Stimulated activated CD8-positive, alpha-beta memory T cell treated with anti-CD3 and anti-CD28 coated beads, Interleukin-7, amount 100 ng/mL, for 1 hour (primary cell): ENCODE results near the gene MRPS21.
A peak's percentile ranks its signal among the peaks of the same experiment; 100 is the strongest.
"Not testable (repeated sequence)": the region's sequence is repeated elsewhere in the genome, so short reads cannot be mapped to it uniquely, and the experiment has no call there.

Experiments
- DNase-seq, 2 donors: peaks; one replicate each; pipeline ENCODE4 v3.0.0-alpha.2; 2020; ENCODE audit warnings: low read depth in 2 of 2

Gene MRPS21

DNA sequence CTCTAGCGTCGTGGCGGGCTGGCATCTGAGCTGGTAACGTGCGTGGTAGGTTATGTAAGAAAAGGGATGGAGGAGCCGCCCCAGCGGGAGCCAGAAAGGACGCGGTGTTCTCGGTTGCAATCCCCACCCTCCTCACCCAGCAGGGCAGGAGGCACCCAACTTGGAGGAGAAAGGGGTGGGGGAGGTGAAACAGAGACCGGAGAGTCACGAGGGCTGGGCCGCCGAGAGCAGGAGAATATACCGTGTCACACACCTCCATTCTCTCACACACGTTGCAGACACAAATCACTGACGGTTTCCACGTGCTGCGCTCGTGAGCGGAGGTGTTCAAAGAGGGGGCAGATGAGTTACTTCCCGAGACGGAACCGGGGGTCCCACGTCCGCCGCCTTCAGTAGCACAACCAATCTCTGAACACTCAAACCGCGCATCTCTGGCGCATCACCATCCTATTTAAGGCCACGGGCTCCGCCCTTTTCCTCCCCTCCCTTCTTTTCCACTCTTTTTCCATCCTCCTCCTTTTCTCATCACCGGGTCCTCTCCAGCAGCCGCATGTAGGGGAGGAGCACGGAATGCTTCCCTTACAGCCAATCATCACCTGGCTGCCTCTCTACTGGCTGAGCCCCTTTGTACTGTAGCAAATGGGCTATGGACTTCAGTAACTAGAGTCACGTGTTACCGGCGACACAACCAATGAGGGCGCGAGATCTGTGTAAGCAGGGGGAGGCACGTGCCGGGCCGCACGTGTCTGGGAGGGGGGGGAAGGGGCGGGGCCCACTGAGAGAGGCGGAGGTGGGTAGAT lies 11.7 kb upstream of the MRPS21 start, which contains the start of gene CIART:
Gene CIART, plus strand, starts transcription at position 797 of the 800 bp plus-strand sequence. CDS start 714 bp downstream, outside the sequence.
- DNase-seq, result peak; percentile 27 to 50

DNA sequence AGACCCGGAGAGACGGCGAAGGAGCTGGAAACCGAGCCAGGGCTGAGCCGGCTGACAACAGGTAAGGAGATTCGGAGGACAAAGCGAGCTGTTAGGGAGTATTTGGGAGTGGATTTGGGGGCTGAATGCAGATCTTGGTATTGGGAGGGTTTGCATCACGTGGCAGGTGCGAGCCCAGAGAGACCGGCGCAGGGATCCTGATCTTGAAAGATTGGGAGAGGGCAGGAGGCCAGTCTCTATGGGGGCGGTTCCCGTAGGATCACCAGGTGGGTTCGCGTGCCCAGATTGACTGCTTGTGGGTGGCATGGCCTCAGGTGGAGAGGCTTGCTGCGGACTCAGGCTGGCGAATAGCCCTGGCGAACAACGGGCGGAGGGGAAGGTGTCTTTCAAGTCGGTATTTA lies 11.1 kb upstream of the MRPS21 start:
- DNase-seq, result no peak

DNA sequence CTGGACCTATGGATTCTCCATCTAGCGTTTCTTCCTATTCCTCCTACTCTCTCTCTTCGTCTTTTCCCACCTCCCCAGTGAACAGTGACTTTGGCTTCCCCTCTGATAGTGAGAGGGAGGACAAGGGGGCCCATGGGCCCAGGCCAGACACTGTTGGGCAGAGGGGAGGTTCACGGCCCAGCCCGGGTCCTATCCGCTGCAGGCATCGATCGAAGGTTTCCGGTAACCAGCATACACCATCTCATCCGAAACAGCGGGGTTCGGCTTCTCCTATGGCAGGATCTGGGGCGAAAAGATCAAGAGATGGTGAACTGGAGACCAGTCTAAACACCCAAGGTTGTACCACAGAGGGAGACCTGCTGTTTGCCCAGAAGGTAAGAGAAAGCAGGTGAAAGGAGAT lies 10.4 kb upstream of the MRPS21 start:
- DNase-seq, result no peak

DNA sequence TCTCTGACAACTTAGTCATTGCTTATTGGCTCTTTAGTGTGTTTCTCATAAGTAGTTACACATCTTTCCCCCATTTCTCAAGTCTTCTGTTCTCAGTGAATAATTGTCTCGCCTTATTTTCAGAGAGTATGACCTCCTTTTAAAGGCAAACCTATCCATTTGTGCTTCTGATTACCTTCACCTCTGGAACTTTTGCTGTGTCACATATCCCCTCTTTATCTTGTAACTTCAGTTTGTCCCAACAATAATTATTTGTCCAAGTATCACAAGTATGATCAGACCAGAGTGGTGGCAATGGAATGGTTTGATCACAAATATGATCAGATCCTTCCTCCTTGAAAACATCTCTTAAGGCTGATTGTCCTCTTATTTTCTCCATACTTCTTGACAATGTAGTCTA lies 5.3 kb upstream of the MRPS21 start:
- DNase-seq, result no peak

DNA sequence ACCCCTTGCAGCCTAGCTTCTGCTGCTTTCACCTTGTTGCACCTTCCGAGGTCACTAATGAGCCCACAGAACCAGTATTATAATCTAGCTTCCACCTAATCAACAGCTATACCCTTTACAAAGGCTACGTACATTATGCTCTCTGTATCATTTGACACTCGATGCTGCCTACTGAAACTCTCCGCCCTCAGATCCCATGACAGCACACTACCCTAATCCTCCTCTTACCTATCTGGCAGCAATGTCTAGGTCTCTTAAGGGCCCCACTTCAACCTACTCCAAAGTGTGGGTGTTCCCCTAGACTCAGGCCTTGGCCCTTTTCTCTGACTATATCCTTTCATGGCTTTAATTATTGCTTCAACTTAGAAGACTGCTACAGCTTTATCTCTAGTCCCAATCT lies 4.8 kb upstream of the MRPS21 start:
- DNase-seq, result no peak

DNA sequence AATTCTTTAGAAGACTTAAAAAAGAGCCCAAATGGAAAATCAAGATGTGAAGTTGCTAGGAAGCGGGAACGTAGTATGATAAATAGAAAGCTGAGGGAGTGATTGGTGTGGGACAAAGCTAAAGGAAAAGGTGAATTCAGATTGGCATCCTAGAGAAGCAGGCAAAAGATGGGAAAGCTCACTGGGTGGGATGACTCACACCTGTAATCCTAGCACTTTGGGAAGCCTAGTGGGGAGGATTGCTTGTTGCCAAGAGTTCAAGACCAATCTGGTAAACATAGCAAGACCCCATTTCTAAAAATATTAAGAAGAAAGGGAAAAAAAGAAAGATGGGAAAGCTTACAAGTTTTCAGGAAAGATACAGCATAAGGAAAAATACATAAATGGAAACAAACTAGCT lies 1.8 kb downstream of the MRPS21 start:
- no peak for DNase-seq

DNA sequence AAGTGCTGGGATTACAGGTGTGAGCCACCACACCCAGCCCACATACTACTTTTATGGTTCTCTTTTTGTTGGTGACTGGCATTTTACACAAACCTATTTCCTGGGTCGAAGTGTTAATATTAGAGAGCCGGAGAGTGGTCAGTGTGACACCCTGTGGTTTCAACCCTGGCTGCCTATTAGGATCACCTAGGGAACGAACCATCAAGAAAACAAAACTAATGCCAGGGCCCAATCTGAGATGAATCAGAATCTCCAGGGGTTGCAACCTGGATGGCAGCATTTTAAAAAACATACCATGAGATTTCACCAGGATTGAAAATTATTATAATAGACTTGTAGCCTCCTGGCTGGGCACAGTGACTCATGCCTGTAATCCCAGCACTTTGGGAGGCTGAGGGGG lies 6.1 kb downstream of the MRPS21 start:
- no peak for DNase-seq

DNA sequence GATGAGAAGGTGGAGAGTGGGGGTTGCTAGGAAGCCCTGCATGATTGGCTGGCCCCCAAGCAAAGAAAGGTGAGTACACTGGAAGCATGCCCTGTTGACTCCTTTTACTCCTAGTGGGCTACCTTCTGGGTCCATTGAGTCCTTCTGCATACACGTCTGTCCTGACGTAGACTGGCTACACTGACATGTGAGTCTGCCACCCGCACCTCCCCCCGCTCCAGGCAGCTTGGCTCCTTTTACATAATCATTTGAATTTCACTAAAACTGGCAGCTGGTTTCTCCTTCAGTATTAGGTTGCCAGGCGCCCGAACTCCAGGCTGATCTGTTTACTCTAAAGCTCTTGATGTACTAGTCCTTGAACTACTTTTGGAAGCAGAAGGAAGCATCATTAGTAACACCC lies 8.7 kb downstream of the MRPS21 start:
- no peak for DNase-seq

DNA sequence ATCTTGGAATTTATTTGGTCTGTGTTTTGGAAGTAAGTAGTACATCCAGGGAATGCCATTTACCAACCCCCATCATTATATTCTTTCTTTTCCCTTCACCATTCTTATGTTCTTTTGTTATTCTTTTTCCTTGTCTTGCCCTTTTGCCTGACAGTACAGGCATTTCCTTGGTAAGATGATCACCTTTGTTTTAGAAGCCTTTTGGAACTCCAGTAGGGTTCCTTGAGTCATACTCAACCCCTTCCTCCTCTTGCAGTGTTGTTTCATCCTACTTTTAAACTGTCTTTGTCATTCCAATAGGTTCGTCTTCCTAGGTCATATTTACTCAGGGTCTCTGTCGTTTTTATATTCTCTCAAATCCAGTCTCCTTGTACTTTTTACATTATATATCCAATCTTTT lies 9.2 kb downstream of the MRPS21 start:
- DNase-seq, result no peak

DNA sequence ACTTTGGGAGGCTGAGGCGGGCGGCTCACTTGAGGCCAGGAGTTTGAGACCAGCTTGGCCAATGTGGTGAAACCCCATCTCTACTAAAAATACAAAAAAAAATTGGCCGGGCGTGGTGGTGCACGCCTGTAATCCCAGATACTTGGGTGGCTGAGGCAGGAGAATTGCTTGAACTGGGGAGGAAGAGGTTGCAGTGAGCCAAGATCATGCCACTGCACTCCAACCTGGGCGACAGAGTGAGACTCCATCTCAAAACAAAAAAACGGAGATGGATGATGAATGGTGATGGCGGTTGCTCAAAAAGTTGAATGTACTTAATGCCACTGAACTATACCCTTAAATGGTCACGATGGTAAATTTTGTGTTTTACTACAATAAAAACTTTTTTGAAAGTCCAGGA lies 14.9 kb downstream of the MRPS21 start:
- DNase-seq, result not testable (repeated sequence)

DNA sequence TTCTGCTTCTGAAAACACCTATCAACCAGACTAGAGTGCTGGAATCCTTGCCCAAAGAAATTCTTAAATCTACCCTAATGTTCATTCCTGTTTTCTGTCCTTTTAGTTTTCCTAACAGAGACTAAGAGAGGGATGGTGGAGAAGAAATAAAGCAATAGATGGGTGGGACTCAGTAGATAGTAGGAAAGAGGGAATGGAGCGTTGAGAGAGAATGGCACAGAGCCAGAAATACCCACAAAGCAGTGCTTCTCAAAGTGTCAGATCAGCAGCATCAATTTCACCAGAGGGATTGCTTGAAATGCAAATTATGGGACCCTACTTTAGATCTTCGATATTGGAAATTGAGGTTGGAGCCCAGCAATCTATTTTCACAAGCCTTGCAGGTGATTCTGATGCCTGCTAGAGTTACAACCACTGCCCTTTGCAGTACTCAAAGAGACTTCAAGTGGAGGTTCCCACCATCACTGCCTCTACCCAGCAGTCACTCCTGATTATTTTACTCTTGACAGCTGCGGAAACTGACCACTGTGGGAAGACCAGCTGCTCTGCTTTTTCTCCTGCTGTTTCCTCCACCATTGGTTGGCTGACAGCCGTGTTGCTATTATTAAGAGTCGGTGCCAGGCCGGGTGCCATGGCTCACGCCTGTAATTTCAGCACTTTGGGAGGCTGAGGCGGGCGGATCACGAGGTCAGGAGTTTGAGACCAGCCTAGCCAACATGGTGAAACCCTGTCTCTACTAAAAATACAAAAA lies 16.3 kb downstream of the MRPS21 start:
- DNase-seq, result no peak

DNA sequence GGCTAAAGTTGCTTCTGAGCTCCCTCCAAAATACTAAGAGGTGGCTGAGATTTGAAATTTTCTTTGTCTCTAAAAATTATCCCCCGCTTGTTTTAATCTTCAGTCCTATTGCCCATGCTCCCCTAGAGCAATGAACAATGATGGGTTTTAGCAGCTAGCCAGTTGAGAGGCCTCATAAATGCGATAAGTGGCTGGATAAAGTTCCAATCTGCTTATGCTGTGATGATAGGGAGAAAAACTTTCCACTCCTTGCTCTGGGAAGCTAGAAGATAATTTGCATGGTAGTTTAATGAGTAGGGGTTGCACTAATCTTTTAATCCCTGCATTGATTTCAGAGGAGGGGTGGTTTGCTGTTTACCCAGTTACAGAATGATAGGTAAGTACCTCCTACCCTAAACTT lies 18.1 kb downstream of the MRPS21 start:
- DNase-seq, result no peak

DNA sequence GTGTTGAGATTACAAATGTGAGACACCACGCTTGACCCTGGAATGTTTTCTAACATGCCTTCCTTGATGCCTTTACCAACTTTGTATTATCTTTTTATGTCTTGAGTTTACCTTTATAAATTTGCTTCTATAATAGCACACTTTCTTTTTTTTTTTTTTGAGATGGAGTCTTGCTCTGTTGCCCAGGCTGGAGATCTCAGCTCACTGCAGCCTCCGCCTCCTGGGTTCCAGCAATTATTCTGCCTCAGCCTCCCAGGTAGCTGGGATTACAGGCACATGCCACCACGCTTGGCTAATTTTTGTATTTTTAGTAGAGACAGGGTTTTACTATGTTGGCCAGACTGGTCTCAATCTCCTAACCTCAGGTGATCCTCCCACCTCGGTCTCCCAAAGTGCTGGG lies 21.0 kb downstream of the MRPS21 start:
- DNase-seq, result not testable (repeated sequence)

DNA sequence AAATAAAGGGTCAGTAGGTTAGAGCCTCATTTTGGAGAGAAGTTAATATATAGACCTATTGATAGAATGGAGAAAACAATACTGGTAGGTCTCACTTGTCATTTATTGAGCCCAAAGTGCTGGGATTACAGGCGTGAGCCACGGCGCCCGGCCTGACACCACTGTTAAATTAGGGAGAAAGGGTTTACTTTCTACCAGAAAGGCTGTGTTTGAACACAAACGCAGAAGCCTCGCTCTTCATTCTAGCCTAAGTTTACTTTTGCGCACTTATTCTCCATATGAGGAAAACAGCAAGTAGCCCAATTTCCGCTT lies 27.0 kb downstream of the MRPS21 start:
- DNase-seq, result no peak

DNA sequence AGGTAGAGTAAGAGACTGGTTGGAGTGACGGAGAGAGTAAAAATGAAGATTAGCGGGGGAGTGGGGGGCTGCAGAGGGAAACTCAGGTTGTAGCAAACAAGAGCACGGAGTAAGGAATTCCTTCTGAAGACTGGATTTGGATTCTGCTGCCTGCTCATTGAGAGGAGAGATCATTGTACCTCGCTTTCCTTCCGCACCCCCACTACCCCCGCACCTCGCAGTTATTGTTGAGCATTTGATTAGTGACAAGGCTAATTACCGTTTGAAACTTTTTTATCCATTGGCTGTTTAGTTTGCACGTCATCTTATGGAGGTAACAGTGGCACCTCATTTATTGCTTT lies 28.1 kb downstream of the MRPS21 start:
- no peak for DNase-seq

DNA sequence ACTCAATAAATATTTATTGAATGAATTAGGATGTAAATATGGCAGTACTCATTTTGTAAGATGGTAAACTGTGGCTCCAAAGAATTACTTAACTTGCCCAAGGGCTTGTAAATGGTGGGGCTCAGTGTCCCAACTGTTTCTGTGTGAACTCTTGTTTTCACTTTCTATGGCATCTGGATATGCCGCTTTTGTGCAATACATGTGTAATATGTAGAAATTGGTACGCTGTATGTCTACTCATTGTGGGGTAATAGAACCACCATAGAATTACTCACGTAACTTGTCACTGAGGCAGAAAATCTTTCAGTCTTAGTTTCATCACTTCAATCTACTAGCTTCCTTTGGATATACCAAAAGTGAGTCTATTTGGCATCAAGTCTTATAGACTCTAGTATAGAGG lies 28.6 kb downstream of the MRPS21 start:
- no peak for DNase-seq

DNA sequence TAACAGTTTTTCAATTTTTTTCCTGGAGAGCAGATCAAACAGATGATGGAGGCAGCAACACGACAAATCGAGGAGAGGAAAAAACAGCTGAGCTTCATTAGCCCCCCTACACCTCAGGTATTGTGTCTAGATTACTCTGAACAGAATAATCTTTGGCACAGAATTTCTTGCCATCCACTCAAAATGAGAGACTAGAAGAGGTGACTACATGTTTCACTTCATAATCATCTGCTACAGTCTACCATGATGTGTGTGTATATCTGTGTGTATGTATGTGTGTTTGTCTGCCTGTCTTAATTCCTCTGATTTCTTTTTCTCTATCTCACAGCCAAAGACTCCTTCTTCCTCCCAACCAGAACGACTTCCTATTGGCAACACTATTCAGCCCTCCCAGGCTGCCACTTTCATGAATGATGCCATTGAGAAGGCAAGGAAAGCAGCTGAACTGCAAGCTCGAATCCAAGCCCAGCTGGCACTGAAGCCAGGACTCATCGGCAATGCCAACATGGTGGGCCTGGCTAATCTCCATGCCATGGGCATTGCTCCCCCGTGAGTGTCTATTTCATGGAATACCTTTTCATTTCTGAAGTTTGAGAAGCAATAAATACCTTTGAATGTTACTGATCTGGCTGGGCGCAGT lies 39.1 kb downstream of the MRPS21 start:
- DNase-seq, result no peak

DNA sequence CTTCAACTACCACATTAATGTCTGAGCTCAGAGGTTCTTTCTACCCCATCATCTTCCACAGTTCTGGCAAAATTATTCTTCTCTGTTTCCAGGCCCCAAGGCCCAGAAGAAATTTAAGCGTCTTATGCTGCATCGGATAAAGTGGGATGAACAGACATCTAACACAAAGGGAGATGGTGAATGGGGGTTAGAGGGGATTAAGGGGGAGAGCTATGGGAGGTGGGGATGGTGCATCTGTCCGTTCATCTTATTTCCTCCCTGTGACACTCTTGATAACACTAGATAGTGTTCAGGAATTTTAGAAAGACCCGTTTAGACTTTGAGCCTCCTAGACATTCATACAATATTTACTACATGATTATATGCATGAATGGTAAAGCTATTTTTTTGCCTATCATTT lies 52.7 kb downstream of the MRPS21 start:
- DNase-seq, result no peak

DNA sequence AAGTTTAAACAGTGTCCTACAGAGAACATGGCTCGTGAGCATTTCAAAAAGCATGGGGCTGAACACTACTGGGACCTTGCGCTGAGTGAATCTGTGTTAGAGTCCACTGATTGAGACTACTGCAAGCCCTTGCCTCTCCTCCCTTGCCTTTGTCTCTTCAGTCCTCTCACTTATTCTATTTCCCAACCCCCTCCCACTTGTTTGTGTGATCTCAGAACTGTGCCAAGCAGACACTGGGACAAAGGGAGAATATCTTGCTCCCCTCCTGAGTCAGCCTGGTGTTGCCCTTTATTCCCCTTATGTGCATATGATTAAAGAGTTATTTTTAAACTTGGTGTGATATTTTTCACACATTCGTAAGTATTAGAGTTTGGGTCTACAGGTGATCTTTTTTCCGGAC lies 59.2 kb downstream of the MRPS21 start:
- DNase-seq, result no peak
